HG03460 (cell line): Measurements from ENCODE around the gene POU3F1.

ENCODE experiments used
- ATAC-seq: cut with Tn5 transposase; IDR thresholded peaks from one replicate; pipeline ENCODE4 v1.9.1; 2021; ENCODE audit not compliant: unreplicated experiment

The POU3F1 gene

DNA sequence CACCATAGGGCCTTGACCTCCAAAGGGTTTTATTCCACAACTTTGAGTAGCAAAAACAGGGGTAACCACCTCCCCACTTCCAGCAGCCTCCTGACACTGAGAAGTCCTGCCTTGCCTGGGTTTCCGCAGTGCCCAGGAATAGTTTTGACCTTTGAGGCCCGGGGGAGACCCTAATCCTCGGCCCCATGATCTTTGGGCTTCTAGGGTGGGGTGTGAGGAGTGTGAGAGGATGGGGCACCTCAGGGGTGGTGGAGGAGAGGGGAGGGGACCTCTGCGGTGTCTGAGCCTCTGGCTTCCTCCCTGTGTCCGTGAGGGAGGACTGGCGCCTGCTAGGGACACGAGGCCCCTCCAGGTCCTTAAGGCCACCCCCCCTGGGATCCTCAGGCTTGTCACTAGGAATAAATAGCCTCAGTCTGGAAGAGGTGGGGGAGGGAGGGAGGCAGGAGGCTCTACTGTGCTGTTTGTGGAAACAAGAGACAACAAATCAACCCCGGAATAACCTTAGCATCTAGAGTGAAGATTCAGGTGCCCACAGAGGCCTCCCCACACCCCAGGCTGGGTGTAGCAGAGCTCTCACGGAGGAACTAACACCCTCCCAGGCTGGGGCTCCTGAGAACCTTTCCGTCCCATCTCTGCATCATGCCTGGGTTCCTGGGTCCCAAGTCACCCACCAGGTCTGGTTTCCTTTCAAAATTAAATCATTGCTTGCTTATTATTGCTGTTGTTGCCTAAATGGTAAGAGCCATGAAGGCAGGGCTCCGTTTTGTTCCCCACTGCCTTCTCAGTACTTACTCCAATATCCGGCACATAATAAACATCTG lies 40.4 kb downstream of the POU3F1 start:
- no peak for ATAC-seq

DNA sequence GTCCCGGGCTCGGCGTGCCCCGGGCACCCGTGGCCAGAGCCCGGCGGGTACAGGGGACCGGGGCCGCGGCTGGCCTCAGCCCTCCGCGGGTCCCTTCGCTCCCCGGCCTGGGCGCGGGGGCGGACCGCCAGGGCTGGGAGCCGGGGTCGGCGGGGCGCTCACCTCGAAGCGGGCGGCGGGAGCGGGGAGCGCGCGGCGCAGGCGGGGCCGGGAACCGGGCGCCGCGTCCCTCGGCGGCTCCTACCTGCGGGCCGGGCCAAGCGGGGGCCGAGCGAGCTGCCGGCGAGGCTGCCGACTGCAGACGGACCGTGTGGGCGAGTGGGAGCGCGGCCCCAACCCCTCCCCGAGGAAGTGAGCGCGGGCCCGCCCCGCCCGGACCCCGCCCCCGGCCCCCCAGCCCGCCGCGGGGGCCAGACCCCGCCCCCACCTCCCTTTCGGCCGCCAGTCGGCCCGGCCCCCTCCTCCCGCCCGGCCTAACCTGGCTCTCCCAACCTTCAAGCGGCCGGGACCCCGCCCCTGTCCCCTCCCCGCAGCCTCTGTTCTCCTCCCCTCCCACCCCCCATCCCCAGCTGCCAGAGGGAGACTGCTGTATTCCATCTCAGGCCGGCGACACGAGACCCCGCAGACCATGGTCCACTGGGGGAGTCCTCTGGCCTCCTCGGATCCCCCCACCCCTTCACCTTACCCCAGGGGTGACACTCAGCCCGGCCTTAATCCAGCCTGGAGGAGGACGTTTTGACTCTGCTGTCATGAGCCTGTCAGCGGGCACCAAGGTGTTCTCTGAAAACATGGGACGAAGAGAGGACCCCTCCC lies 41.2 kb downstream of the POU3F1 start, which contains the start of gene FHL3:
TSS of gene FHL3 (minus strand) at position 320 of the 813 bp plus-strand sequence. CDS start 6,102 bp downstream, outside the sequence.
- no peak for ATAC-seq

DNA sequence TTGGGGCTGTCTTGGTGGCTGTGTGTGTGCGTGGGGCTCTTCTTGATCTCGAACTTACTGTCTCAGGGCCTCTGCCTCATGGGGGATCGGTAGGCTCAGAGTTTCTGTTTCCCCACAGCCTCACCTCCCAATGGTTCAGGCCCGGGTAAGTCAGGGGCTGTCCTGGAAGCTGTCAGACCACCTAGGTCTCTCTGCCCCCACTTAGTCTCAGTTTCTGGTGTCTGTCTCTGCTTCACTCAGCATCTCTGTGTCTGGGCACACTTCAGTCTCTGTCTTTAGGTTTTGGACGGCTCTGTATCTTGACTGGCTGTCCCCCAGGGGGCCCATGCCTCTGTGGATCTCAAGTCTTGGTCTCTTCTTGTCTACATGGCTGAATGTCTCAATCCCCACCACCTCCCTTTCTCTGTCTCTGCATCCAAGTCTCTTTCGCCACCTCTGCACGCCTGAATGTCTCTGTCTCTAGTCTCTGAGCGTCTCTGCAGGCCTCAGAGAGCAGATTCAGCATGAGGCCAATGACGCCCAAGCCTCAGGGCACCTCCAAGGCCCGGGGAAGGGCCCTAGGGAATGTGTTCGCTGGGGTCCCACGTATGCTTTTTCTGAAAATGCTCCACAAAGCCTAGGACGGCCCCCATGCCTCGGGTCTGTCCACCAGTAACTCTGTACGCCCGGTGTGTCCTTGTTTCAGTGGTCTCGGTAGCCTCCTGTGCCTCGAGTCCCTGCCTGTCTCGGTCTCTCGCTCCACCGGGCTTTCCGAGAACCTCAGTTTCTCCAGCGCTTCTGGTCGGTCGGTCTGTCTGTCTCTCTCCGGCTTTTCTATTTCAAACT lies 42.1 kb downstream of the POU3F1 start:
- ATAC-seq = no peak

DNA sequence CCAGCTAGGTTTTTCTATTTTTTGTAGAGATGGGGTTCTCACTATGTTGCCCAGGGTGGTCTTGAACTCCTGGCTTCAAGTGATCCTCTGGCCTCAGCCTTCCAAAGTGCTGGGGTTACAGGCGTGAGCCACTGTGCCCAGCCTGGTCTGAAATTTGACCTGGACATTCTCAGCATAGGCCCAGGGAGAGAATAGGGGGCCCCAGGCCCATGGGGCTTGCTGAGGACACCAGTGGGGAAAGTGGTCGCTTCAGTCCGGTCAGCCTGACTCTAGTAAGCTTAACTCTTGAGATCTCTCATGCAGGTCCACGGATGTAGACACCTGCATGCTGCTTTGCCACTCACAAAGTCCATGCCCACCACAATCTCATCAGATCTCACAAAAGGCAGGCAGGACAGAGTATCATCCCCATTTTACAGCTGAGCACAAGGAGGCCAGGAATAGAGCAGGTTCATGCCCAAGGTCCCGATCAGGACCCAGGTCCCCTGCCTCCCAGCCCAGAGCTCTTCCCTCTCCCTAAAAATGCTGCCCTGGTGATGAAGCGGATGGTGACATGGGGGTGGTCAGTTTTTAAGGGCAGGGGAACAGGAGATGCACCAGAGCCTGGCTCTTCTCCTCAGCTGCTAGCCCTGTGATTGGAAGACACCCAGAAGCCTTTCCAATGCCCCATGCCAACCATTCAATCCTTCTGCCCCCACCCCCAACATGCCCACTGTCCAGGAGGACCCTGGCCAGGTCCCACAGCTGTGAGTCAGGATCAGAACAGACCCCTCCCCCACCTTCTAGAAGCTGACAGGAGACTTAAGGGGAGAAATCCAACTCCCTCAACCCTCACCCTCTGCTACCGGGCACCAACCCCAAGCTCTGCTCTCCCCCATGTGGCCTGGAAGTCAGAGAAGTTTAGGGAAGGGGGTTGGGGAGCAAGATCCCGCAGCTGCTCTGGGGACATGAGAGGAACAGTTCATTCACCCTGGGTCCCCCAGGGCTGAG lies 43.0 kb downstream of the POU3F1 start:
- no peak for ATAC-seq

DNA sequence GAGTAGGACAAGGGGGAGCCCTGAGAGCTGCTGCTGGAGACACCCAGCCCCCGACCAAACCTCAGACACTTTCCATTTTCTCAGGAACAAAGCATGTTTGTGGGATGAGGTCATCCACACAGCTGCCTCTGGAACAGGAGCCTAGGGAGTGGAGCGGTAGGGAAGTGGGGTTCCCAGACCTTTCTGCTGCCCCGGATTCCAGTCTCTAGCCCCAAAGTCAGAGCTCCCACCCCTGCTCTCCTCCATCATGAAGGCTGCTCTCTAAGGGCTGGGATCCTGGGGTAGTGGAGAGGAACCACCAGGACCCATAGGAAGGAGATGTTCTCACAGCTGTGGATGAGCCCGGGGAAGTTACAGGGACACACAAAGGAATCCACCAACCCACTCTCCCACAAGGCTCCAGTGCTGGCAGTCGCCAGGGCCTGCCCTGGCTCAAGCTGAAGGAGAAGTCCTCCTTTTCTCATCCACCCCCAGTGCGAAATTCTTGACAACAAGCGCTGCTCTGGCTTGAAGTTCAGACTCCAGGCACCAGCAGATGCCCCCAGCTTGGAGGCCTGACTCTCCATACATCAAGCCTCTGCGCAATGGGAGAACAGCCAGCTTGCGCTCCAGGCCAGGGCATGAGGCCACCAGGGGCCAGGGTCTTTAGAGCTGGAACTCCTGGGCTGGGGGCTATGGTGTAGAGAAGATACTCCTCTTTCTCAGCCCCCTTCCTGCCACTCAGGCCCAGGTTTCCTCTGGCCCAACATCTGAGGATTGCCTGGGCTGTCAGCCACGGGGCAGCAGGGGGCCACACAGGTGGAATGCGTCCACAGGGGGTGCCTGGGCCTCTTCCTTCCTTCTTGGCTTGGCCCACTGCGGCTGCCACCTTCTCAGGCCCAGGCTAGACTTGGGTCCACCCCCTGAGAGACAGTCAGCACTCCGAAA lies 45.8 kb downstream of the POU3F1 start:
- no peak for ATAC-seq

DNA sequence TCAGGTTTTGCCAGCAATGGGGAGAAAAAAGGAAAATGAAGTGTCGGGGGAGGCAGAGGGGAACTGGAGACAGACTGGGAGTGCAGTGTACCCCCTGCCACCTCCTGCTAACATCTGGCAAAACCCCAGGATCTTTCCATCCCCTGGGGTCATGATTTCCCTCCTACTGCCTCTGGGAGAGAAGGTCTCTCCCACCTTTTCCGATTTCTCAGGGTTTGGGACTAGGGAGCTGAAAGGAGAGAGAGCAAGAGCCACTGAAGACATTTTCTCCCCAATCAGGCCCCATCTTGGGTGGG lies 46.4 kb downstream of the POU3F1 start:
- no peak for ATAC-seq

DNA sequence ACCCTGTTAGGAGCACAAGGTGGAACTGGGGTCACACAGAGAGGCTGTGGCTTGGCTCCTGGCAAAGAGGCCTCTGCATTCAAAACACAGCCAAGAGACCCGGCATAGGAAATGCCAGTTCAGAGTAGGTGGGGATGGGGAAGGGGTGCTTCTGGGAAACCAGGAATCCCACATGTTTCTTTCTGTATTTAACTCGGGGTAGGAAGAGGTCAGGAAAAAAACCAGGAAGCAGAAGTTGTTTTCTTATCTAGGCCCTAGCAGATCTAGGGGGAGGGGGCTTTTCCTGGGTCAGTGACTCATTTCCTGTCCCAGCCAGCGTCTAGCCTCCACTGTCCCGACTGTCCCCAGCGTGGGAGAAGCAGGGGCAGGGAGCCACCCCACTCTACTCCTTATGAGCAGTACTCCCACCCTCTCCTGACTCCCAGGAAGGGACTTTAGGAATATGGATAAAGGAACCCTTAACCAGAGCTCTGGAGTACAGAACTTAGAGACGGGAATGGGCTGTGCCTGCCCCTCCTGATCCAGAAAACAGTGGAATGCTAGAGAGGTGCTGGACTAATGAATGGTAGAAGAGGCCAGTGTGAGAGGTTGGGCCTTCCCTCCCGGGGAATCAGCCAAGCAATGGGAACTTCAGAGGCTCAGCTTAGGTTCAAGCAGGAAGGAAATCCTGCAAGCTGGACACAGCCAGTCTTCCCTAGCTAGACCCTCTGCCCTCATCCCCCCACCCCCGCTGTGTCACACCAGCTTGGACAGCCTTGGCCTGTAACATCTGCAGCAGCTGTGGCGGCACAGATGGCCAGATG lies 47.0 kb downstream of the POU3F1 start:
- ATAC-seq = no peak

DNA sequence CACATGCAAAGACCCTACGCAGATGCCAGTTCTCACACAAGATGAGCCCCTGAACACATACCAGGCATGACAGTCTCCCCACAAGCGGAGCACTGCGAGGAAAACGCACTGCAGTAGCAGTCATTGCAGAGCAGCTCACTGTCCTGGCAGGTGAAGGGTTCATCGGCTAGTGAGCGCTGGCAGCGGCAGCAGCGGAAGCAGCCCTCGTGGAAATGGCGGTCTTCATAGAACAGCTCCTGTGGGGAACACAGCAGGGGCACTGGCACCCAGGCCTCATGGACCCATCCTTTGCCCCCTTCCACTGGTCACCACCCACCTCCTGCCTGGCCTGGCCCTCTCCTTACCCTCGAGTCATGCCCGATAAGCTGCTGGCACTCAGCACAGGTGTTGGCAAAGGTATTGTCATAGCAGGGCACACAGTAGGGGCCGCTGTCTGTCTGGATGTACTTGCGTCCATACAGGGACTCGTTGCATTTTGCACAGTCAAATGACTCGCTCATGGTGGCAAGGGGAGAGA lies 47.6 kb downstream of the POU3F1 start:
- ATAC-seq = no peak

DNA sequence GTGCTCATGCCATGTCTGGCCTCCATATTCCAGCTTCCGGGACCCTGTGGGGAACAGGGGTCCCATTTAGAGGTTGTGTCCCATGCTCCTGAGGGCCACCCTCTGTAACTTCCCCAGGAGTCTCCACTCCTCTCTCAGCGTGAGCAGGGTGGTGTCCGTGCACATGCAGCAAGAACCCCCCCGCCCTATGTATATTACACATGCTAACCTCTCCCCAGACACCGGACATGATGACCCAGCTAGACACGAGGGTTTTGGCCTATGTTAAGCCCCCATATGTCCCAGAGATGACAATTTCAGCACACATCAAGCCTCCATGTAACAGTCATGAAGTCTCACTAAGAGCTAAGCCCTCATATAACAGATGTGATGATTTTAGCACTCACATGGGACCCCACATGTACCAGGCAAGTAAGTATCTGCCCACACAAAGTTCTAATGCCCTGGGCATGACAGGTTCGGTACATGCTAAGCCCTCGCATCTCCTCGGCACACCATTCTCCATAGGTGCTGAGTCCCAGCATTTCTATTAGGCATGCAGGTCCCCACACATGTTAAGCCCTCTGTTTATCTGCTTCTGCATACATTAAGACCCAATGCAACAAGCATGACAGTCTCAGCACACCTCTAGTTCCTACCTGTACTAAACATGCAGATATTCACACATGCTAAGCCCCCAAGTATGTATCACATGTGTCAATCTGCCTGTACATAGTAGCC lies 48.3 kb downstream of the POU3F1 start:
- no peak for ATAC-seq

DNA sequence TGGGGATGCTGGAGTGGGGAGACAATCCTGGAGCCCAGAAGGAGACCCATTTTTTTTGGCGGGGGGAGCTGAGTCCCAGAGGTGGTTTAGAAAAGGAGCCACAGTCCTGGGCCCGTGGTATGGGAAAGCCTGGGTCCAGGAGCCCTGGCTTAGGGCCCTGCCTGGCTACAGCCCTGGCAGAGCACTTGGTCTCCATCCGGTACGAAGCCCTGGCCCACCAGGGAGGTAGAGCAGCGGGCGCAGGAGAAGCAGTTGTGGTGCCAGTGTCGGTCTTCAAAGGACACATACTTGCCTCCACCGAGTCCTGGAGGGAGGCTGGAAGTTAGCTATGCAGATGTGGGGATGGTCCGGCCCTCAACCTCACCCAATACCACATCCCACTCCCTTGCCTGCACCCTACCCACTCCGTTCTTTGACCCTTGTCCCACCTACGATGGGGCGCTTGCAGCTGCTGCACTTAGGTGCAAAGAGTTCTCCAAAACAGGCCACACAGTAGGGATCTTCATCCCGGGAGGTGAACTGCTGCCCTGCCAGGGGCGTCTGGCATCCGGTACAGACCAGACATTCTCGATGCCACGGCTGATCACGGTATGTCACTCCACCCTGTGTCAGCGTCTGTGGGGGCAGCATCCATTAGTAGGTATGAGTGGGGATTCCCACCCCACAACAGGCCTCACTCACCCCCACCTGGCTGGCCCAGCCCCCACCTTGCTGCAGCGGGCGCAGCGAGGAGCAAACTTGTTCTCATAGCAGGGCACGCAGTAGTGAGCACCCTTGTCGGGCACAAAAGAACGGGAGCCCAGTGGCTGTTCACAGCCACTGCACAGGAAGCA lies 49.1 kb downstream of the POU3F1 start:
- ATAC-seq = no peak

DNA sequence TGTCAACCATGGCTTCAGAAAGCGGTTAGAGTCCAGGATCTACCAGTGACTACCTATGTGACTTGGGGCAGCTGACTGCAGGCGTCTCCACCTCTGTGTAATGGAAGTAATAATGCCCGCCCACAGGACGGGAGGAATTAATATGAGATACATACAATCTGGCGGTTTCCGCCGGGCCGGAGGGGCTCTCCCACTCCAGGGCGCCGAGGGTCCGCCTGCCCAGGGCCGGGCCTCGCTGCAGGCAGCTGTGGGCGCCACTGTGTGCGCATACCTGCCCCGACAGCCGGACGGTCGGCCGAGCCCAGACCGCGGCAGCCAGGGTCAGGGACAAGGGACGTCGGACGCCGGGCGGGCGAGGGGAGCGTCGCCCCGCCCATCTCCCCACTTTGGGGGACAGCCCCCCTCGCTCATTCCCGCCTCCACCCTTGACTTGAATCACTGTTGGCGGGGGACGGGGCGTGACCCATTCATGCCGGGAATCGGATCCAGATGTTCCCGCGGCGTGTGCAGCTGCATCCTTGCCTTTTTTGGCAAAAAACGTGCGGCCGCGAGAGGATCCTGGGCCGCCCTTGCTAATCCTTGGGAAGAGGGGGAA lies 50.7 kb downstream of the POU3F1 start:
- no peak for ATAC-seq

DNA sequence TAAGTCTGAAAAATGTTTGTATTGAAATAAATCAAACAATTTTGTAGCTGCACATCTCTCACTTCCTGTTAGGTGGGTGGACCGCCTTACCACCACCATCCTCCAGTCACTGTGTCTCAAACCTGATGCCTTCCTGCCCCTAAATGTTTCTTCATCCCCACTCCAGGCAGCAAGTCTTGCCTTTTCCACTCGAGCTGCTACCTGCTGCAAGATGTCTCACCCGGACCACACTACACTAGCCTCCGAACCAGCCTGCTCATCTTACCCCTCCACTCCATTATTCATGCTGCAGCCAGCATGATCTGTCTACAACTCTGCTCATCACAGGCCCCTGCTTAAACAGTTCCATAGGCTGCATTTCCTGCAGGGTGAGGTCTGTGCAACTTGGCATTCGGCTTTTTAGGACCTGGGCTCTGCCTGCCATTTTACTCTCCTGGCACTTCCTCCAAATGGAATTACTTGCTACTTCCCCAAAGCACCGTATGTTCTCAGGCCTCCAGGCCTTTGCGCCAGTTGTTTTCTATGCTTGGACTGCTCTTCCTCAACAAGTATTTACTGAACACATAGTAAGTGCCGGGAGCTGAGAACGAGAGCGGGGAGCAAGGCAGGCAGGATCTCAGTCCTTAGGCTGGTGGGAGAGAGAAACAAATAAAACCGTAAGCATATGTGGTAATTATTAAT lies 51.6 kb downstream of the POU3F1 start:
- no peak for ATAC-seq
